GM06990 (cell line): Measurements from ENCODE around the gene ANKRD16.

Source experiments
- DNase-seq: peaks from one replicate; pipeline ENCODE4 v3.0.0-alpha.2; 2011; ENCODE audit not compliant: insufficient read length; ENCODE audit errors: extremely low read depth
- H3K27me3 ChIP-seq: replicated peaks from 2 replicates; pipeline ENCODE4 v1.6.0; 2011; ENCODE audit warnings: low read length; ENCODE audit not compliant: control insufficient read depth, insufficient read depth
- H3K36me3 ChIP-seq: 2 replicates; pipeline ENCODE4 v1.5.1; 2011; ENCODE audit warnings: low read length; ENCODE audit not compliant: control insufficient read depth, insufficient read depth
- H3K4me3 ChIP-seq: replicated peaks from 2 replicates; pipeline ENCODE4 v1.5.1; 2011; ENCODE audit warnings: low read depth, mild to moderate bottlenecking, control low read depth, low read length
- CTCF ChIP-seq: IDR thresholded peaks from 2 replicates; pipeline ENCODE4 v1.5.1; 2011; ENCODE audit warnings: low read length, control low read depth, mild to moderate bottlenecking, inconsistent platforms; ENCODE audit not compliant: insufficient read depth, poor library complexity, severe bottlenecking

The ANKRD16 gene

GRCh38 chr10:5835446-5836095 is 54.1 kb downstream of the ANKRD16 start:
- no peak for TF ChIP-seq CTCF
- Histone ChIP-seq H3K4me3 (no peak overlapping the region), H3K27me3 (no peaks in the 10 kb centered on the region), H3K36me3 (no peaks in the 10 kb centered on the region)
- DNase-seq: no peak

GRCh38 chr10:5833814-5834213 is 55.9 kb downstream of the ANKRD16 start:
- no peaks in the 10 kb centered on the region for H3K36me3 ChIP-seq

GRCh38 chr10:5832946-5833345 is 56.7 kb downstream of the ANKRD16 start:
- DNase-seq: no peak
- Histone ChIP-seq H3K27me3 (no peaks in the 10 kb centered on the region), H3K4me3 (no peak overlapping the region), H3K36me3 (no peaks in the 10 kb centered on the region)
- TF ChIP-seq CTCF: no peak

More at GRCh38 chr10:5833814-5834213, 55.9 kb downstream of the ANKRD16 start:
- no peak for DNase-seq
- TF ChIP-seq CTCF: no peak
- H3K27me3 ChIP-seq: no peaks in the 10 kb centered on the region
- H3K4me3 ChIP-seq: no peak overlapping the region

- H3K36me3 ChIP-seq: no peaks in the 10 kb centered on the region
- no peaks in the 10 kb centered on the region for H3K27me3 ChIP-seq
- H3K4me3 ChIP-seq: no peak overlapping the region
- no peak for DNase-seq
- no peak for TF ChIP-seq CTCF
These were observed 58.3 kb downstream of the ANKRD16 start for GRCh38 chr10:5831446-5831782.

- H3K36me3 ChIP-seq: no peaks in the 10 kb centered on the region
- H3K27me3 ChIP-seq: no peaks in the 10 kb centered on the region
- DNase-seq: no peak
- TF ChIP-seq CTCF: no peak
- H3K4me3 ChIP-seq: no peak overlapping the region
These were observed 58.9 kb downstream of the ANKRD16 start for GRCh38 chr10:5830629-5831445.
